HL-60 (cell line): ENCODE data around the gene GIMAP1.

Experiments used
- GABPA ChIP-seq: IDR thresholded peaks from 2 replicates; pipeline ENCODE4 v1.6.1; 2012; ENCODE audit warnings: low read depth
- POLR2AphosphoS5 ChIP-seq: IDR thresholded peaks from 2 replicates; pipeline ENCODE4 v1.6.1; 2012; ENCODE audit warnings: low read depth
- TF ChIP-seq, protein P1 (sequence below): IDR thresholded peaks from one replicate; pipeline ENCODE4 v1.5.1; 2011; ENCODE audit warnings: low read length, control low read depth, inconsistent platforms; ENCODE audit not compliant: insufficient read depth

DNA sequence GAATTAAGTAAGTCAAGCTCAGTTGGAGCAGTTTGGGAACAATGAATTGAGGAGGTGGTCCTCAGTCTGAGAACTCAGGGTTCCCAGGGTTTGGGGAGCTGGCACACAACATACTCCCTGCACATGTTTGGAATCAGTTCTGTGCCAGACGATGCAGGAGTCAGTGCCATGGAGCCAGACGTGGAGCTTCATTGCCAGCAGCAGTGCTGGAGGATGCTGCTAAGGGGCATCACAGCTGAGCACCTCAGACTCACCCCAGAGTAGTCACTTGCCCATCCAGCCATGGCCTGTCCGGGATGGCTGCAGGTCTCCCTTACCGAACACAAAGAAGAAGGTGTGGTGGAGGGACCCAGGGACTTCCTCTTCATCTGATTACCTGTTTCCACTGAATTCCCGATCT, 28.7 kb downstream of the GIMAP1 start:
- no peak for TF ChIP-seq POLR2AphosphoS5
- TF ChIP-seq, protein P1, sequence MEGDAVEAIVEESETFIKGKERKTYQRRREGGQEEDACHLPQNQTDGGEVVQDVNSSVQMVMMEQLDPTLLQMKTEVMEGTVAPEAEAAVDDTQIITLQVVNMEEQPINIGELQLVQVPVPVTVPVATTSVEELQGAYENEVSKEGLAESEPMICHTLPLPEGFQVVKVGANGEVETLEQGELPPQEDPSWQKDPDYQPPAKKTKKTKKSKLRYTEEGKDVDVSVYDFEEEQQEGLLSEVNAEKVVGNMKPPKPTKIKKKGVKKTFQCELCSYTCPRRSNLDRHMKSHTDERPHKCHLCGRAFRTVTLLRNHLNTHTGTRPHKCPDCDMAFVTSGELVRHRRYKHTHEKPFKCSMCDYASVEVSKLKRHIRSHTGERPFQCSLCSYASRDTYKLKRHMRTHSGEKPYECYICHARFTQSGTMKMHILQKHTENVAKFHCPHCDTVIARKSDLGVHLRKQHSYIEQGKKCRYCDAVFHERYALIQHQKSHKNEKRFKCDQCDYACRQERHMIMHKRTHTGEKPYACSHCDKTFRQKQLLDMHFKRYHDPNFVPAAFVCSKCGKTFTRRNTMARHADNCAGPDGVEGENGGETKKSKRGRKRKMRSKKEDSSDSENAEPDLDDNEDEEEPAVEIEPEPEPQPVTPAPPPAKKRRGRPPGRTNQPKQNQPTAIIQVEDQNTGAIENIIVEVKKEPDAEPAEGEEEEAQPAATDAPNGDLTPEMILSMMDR: no peak
- no peak for TF ChIP-seq GABPA
